Brain microvascular endothelial cell (primary cell): ENCODE measurements around the gene EVX1.

Experiments
- DNase-seq: peaks from one replicate; pipeline ENCODE4 v3.0.0-alpha.2; 2020
- H3K27ac ChIP-seq: fragments of 250-450 bp; sonication (Bioruptor Pico); 2 replicates; pipeline ENCODE4 v1.5.1; 2020; ENCODE audit warnings: mild to moderate bottlenecking, moderate library complexity
- H3K27me3 ChIP-seq: fragments of 250-450 bp; sonication (Bioruptor Pico); replicated peaks from 2 replicates; pipeline ENCODE4 v1.5.1; 2020; ENCODE audit warnings: mild to moderate bottlenecking
- H3K36me3 ChIP-seq: fragments of 250-450 bp; sonication (Bioruptor Pico); replicated peaks from 2 replicates; pipeline ENCODE4 v1.5.1; 2020; ENCODE audit warnings: mild to moderate bottlenecking
- H3K4me3 ChIP-seq: 2 replicates; pipeline ENCODE4 v1.5.1; 2011; ENCODE audit warnings: low read depth, mild to moderate bottlenecking, control low read depth, low read length, moderate library complexity
- in situ Hi-C: cut with HindIII; loops from 2 replicates; pipeline ENCODE4 v1.10.0; 2017; ENCODE audit warnings: low sequenced_read_pairs, low pct_ligation_motif_present
- TF ChIP-seq, protein P1 (sequence below): IDR thresholded peaks from 2 replicates; pipeline ENCODE4 v1.5.1; 2011; ENCODE audit warnings: low read depth, mild to moderate bottlenecking, moderate library complexity, low read length, control low read depth, inconsistent platforms; ENCODE audit errors: missing control alignments

Gene EVX1

DNA sequence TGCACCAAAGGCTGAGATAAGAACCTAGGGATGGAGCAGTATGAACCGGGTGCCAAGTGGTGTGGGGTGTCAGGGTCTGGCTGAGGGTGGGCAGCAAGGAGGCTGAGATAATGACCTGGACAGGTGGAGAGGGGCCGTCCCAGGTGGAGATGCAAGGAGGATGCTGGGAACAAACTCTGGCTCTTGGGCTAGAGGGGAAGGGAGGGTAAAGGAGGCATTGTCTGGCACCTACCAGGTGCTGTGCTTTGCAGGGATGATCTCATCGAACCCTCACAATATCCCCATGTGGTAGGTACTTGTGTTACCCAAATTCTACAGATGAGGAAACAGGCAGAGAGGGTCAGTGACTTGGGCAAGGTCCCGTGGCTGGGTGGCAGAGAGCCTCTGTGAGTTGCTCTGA lies 22.8 kb upstream of the EVX1 start:
- in situ Hi-C loops, result loop anchor here (25.0 kb wide), 1 partner anchor 367 kb away; no protein-coding TSS in a partner anchor
- no peak overlapping the region for H3K27ac ChIP-seq
- H3K27me3 ChIP-seq, result peaks cover 85% of the 10 kb centered on the region
- no peaks in the 10 kb centered on the region for H3K36me3 ChIP-seq
- DNase-seq, result no peak
- H3K4me3 ChIP-seq, result no peak overlapping the region
- TF ChIP-seq, protein P1, sequence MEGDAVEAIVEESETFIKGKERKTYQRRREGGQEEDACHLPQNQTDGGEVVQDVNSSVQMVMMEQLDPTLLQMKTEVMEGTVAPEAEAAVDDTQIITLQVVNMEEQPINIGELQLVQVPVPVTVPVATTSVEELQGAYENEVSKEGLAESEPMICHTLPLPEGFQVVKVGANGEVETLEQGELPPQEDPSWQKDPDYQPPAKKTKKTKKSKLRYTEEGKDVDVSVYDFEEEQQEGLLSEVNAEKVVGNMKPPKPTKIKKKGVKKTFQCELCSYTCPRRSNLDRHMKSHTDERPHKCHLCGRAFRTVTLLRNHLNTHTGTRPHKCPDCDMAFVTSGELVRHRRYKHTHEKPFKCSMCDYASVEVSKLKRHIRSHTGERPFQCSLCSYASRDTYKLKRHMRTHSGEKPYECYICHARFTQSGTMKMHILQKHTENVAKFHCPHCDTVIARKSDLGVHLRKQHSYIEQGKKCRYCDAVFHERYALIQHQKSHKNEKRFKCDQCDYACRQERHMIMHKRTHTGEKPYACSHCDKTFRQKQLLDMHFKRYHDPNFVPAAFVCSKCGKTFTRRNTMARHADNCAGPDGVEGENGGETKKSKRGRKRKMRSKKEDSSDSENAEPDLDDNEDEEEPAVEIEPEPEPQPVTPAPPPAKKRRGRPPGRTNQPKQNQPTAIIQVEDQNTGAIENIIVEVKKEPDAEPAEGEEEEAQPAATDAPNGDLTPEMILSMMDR, result no peak

DNA sequence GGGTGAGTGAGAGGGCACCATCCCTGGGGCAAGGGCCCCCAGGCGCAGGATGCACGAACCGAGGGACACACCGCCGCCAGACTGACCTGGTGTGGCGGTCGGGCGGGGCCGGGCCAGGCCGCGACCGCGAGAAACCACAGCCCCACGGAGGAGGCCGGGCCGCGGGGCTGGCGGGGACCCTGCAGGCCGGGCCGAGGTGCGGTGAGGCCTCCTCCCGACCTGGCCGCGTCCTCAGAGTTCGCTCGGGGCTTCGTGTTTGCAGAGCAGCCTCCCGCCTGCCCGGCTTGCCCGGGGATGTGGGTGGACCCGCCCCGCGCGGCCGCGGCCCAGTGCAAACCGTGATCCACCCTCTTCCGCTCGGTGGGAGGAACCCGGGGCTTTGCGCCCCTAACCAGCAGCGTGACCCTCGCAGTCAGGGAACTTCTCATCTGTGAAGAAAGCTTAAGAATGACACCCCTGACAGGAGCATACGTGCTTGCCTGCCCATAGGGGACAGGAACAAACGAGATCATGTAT lies 22.1 kb upstream of the EVX1 start:
- H3K36me3 ChIP-seq, result no peaks in the 10 kb centered on the region
- TF ChIP-seq, protein P1, result no peak
- H3K27ac ChIP-seq, result no peak overlapping the region
- peaks cover 85% of the 10 kb centered on the region for H3K27me3 ChIP-seq
- in situ Hi-C loops, result loop anchor here (25.0 kb wide), 1 partner anchor 367 kb away; no protein-coding TSS in a partner anchor
- no peak overlapping the region for H3K4me3 ChIP-seq
- DNase-seq, result no peak

- TF ChIP-seq, protein P1, result no peak
- no peak for DNase-seq
- Histone ChIP-seq H3K36me3 (no peaks in the 10 kb centered on the region), H3K27me3 (peaks cover 85% of the 10 kb centered on the region), H3K4me3 (no peak overlapping the region), H3K27ac (no peak overlapping the region)
- in situ Hi-C loops, result loop anchor here (25.0 kb wide), 1 partner anchor 366 kb away; no protein-coding TSS in a partner anchor
These were observed 21.3 kb upstream of the EVX1 start for GRCh38 chr7:27221201-27221797.

- Histone ChIP-seq H3K27me3 (peaks cover 84% of the 10 kb centered on the region), H3K27ac (no peak overlapping the region), H3K36me3 (no peaks in the 10 kb centered on the region), H3K4me3 (no peak overlapping the region)
- DNase-seq, result no peak
- TF ChIP-seq, protein P1, result no peak
- in situ Hi-C loops, result loop anchor here (25.0 kb wide), 1 partner anchor 363 kb away; no protein-coding TSS in a partner anchor
These were observed 18.5 kb upstream of the EVX1 start for GRCh38 chr7:27223941-27224575.

GRCh38 chr7:27224983-27225934 lies 17.3 kb upstream of the EVX1 start:
- Histone ChIP-seq H3K27ac (no peak overlapping the region), H3K36me3 (no peaks in the 10 kb centered on the region), H3K4me3 (no peak overlapping the region), H3K27me3 (peaks cover 76% of the 10 kb centered on the region)
- TF ChIP-seq, protein P1, result no peak
- in situ Hi-C loops, result loop anchor here (25.0 kb wide), 1 partner anchor 362 kb away; no protein-coding TSS in a partner anchor
- DNase-seq, result no peak
